GM12878 (cell line): ENCODE results near the gene ENTPD3. TPM values are rescaled to one million over a fixed set of nuclear protein-coding genes. Genes with fewer than 3 reads are reported as not detected.

Experiments used
- ASH2L ChIP-seq: fragments of 300-600, 200-600 bp; sonication (generic); IDR thresholded peaks from 2 replicates; pipeline ENCODE4 v1.6.1; 2017; ENCODE audit warnings: low read depth, mild to moderate bottlenecking, borderline replicate concordance
- BCL11A ChIP-seq: IDR thresholded peaks from 2 replicates; pipeline ENCODE4 v1.6.1; 2011; ENCODE audit warnings: low read depth, low read length
- HDGF ChIP-seq: fragments of 450-650 bp; IDR thresholded peaks from 2 replicates; pipeline ENCODE4 v1.6.1; 2016; ENCODE audit warnings: antibody characterized with exemption
- POLR2A ChIP-seq: IDR thresholded peaks from 2 replicates; pipeline ENCODE4 v1.6.1; 2011; ENCODE audit warnings: low read depth, mild to moderate bottlenecking, low read length
- POLR2AphosphoS5 ChIP-seq: IDR thresholded peaks from 2 replicates; pipeline ENCODE4 v1.6.1; 2011; ENCODE audit warnings: mild to moderate bottlenecking, low read length, inconsistent platforms
- RFX5 ChIP-seq: IDR thresholded peaks from 2 replicates; pipeline ENCODE4 v1.6.1; 2011; ENCODE audit warnings: low read depth, low read length, improper control_type of control experiment
- RUNX3 ChIP-seq: IDR thresholded peaks from 2 replicates; pipeline ENCODE4 v1.6.1; 2012; ENCODE audit warnings: low read length, inconsistent platforms
- SMAD5 ChIP-seq: IDR thresholded peaks from 2 replicates; pipeline ENCODE4 v1.6.1; 2016; ENCODE audit warnings: antibody characterized with exemption, low read depth
- SPI1 ChIP-seq: IDR thresholded peaks from 2 replicates; pipeline ENCODE4 v1.6.1; 2011; ENCODE audit warnings: low read depth, mild to moderate bottlenecking, low read length, moderate library complexity, borderline replicate concordance; ENCODE audit not compliant: insufficient read depth
- STAT3 ChIP-seq: IDR thresholded peaks from 2 replicates; pipeline ENCODE4 v1.6.1; 2011; ENCODE audit warnings: low read depth, low read length, improper control_type of control experiment
- TBL1XR1 ChIP-seq: IDR thresholded peaks from 2 replicates; pipeline ENCODE4 v1.6.1; 2012; ENCODE audit warnings: low read depth, low read length, improper control_type of control experiment
- polyA plus RNA-seq, 11 experiments: library from polyadenylated mRNA; depleted of rRNA in 4 of 11; unstranded in 6 of 11; stranded (reverse) in 5 of 11; fragments of >200 nt; fragmentation: Nextera tagmentation in 4 of 11; fragmentation: Illumina TruSeq in 1 of 11; extraction: Ambion mirVana in 4 of 11; extraction: Trizol in 1 of 11; gene quantifications; 1 replicate in 1 of 11; 2 replicates in 10 of 11; pipeline versions ENCODE4 v1.2.1 to v1.2.3, GENCODE V29; 2011 to 2016; ENCODE audit warnings: inconsistent platforms in 2 of 11, missing spikeins in 2 of 11, low read depth in 1 of 11
- total RNA-seq, 4 experiments: library from RNA; depleted of rRNA in 3 of 4; stranded (reverse); fragments of >200 nt in 3 of 4; fragmentation: Illumina TruSeq in 1 of 4; extraction: Trizol in 1 of 4; gene quantifications; 2 replicates each; pipeline versions ENCODE4 v1.2.1 to v1.2.3, GENCODE V29; 2013 to 2021
- TF ChIP-seq, protein P1 (sequence below): fragments of 450-650 bp; IDR thresholded peaks from 2 replicates; pipeline ENCODE4 v1.6.1; 2017; ENCODE audit warnings: borderline replicate concordance
- TF ChIP-seq, protein P2 (sequence below): IDR thresholded peaks from 2 replicates; pipeline ENCODE4 v1.6.1; 2012; ENCODE audit warnings: mild to moderate bottlenecking, low read depth, low read length
- TF ChIP-seq, protein P3 (sequence below): IDR thresholded peaks from 2 replicates; pipeline ENCODE4 v1.6.1; 2011; ENCODE audit warnings: low read depth, low read length, improper control_type of control experiment, borderline replicate concordance
- TF ChIP-seq, protein P4 (sequence below): fragments of 450-650 bp; formaldehyde crosslinking; IDR thresholded peaks from 2 replicates; pipeline ENCODE4 v1.4.0; 2020; ENCODE audit warnings: mild to moderate bottlenecking, moderate library complexity
- TF ChIP-seq, protein P5 (sequence below): IDR thresholded peaks from 2 replicates; pipeline ENCODE4 v1.6.1; 2012; ENCODE audit warnings: low read depth, low read length, improper control_type of control experiment

The ENTPD3 gene
- total and polyA plus RNA-seq, 10 of the 15 experiments (the other 5 are each of a cell fraction or from before 2014, with no cell fraction given) = 0.03 TPM; not detected in 9

DNA sequence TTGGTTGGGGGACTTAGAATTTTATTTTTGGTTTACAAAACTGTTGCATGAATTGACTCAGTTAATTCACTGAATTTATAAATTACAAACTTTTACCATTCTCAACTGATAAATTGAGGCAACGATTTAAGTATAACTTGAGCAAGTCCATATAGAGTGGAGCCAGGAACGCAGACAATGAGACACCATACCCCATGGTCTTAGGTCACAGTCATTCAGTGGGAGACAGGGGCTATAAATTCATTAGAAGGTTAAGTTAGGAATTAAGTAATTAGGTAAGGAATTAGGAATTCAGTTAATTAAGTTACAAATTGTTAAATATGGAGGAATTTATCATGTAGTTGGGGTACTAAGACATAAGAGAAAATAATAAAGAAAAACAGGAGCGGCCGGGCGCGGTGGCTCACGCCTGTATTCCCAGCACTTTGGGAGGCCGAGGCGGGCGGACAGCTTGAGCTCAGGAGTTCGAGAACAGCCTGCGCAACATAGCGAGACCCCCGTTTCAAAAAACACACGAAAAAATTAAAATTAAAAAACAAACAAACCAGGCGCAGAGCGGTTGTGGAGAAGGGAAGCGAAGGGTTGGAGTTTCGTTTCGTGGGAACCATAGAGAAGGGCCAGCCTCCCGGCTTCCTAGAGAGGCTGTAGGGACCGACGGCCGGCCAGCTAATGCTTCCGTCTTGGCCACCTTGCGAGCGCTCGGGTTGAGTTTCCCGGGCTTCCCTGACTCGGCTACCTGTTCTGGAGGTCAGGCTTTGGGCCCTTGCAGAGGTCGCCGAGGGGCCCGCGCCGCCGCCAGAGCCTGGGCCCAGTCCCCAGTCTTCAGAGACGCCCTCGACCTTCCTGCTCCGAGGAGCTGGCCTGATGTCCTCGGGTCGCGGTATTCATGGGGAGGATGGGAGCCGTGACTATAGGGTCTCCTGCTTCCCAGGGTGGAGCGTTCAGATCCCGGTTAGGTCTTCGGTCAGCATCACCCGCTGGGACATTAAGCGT is 89.8 kb downstream of the ENTPD3 start, which contains the start of gene ZNF619 (continued):
- TF ChIP-seq, protein P1, sequence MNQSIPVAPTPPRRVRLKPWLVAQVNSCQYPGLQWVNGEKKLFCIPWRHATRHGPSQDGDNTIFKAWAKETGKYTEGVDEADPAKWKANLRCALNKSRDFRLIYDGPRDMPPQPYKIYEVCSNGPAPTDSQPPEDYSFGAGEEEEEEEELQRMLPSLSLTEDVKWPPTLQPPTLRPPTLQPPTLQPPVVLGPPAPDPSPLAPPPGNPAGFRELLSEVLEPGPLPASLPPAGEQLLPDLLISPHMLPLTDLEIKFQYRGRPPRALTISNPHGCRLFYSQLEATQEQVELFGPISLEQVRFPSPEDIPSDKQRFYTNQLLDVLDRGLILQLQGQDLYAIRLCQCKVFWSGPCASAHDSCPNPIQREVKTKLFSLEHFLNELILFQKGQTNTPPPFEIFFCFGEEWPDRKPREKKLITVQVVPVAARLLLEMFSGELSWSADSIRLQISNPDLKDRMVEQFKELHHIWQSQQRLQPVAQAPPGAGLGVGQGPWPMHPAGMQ = no peak
- TF ChIP-seq, protein P2, sequence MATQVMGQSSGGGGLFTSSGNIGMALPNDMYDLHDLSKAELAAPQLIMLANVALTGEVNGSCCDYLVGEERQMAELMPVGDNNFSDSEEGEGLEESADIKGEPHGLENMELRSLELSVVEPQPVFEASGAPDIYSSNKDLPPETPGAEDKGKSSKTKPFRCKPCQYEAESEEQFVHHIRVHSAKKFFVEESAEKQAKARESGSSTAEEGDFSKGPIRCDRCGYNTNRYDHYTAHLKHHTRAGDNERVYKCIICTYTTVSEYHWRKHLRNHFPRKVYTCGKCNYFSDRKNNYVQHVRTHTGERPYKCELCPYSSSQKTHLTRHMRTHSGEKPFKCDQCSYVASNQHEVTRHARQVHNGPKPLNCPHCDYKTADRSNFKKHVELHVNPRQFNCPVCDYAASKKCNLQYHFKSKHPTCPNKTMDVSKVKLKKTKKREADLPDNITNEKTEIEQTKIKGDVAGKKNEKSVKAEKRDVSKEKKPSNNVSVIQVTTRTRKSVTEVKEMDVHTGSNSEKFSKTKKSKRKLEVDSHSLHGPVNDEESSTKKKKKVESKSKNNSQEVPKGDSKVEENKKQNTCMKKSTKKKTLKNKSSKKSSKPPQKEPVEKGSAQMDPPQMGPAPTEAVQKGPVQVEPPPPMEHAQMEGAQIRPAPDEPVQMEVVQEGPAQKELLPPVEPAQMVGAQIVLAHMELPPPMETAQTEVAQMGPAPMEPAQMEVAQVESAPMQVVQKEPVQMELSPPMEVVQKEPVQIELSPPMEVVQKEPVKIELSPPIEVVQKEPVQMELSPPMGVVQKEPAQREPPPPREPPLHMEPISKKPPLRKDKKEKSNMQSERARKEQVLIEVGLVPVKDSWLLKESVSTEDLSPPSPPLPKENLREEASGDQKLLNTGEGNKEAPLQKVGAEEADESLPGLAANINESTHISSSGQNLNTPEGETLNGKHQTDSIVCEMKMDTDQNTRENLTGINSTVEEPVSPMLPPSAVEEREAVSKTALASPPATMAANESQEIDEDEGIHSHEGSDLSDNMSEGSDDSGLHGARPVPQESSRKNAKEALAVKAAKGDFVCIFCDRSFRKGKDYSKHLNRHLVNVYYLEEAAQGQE = 0 out of 2 replicates have a peak, but pooled peaks have one; percentile 12
- peak; percentile 64; the same call in 1 of the 2 replicates for TF ChIP-seq POLR2A
- no peak for TF ChIP-seq HDGF
- TF ChIP-seq, protein P3, sequence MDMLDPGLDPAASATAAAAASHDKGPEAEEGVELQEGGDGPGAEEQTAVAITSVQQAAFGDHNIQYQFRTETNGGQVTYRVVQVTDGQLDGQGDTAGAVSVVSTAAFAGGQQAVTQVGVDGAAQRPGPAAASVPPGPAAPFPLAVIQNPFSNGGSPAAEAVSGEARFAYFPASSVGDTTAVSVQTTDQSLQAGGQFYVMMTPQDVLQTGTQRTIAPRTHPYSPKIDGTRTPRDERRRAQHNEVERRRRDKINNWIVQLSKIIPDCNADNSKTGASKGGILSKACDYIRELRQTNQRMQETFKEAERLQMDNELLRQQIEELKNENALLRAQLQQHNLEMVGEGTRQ = no peak
- TF ChIP-seq STAT3 = no peak
- no peak for TF ChIP-seq RFX5
- TF ChIP-seq BCL11A = no peak
- no peak for TF ChIP-seq SMAD5
- TF ChIP-seq, protein P4, sequence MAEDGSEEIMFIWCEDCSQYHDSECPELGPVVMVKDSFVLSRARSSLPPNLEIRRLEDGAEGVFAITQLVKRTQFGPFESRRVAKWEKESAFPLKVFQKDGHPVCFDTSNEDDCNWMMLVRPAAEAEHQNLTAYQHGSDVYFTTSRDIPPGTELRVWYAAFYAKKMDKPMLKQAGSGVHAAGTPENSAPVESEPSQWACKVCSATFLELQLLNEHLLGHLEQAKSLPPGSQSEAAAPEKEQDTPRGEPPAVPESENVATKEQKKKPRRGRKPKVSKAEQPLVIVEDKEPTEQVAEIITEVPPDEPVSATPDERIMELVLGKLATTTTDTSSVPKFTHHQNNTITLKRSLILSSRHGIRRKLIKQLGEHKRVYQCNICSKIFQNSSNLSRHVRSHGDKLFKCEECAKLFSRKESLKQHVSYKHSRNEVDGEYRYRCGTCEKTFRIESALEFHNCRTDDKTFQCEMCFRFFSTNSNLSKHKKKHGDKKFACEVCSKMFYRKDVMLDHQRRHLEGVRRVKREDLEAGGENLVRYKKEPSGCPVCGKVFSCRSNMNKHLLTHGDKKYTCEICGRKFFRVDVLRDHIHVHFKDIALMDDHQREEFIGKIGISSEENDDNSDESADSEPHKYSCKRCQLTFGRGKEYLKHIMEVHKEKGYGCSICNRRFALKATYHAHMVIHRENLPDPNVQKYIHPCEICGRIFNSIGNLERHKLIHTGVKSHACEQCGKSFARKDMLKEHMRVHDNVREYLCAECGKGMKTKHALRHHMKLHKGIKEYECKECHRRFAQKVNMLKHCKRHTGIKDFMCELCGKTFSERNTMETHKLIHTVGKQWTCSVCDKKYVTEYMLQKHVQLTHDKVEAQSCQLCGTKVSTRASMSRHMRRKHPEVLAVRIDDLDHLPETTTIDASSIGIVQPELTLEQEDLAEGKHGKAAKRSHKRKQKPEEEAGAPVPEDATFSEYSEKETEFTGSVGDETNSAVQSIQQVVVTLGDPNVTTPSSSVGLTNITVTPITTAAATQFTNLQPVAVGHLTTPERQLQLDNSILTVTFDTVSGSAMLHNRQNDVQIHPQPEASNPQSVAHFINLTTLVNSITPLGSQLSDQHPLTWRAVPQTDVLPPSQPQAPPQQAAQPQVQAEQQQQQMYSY (CRISPR knock-in tag) = no peak
- peak; percentile 78 for TF ChIP-seq POLR2AphosphoS5
- no peak for TF ChIP-seq RUNX3
- no peak for TF ChIP-seq TBL1XR1
- TF ChIP-seq ASH2L = no peak
- TF ChIP-seq, protein P5, sequence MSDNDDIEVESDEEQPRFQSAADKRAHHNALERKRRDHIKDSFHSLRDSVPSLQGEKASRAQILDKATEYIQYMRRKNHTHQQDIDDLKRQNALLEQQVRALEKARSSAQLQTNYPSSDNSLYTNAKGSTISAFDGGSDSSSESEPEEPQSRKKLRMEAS = no peak
- no peak for TF ChIP-seq SPI1
